SK-N-SH (cell line): ENCODE data around the gene NUMBL. TPM values are rescaled to one million over a fixed set of nuclear protein-coding genes. Genes with fewer than 3 reads are reported as not detected.

ENCODE experiments used
- CTCF ChIA-PET: fragments of 300-600, 350-600 bp; formaldehyde crosslinking; extraction: SDS; loops from one replicate; lab custom pipeline; 2021; lab: Yijun Ruan, JAX
- POLR2A ChIA-PET: fragments of 350-600 bp; sonication (Branson Sonifier 250); formaldehyde crosslinking; extraction: SDS; loops from one replicate; lab custom pipeline; 2020; ENCODE audit warnings: antibody characterized with exemption, inconsistent platforms; lab: Yijun Ruan, JAX
- DNase-seq: peaks from one replicate; pipeline ENCODE4 v3.0.0; 2012
- H2AFZ ChIP-seq: fragments of 200-600 bp; sonication (generic); 2 replicates; pipeline ENCODE4 v1.8.1; 2016; ENCODE audit warnings: antibody characterized with exemption, mild to moderate bottlenecking, low read depth
- H3F3A ChIP-seq: fragments of 200-600 bp; sonication (generic); replicated peaks from 2 replicates; pipeline ENCODE3; 2016; ENCODE audit warnings: antibody characterized with exemption, mild to moderate bottlenecking; ENCODE audit not compliant: insufficient read depth
- H3K27ac ChIP-seq, 2 experiments: fragments of 200-500 bp in 1 of 2; fragments of 200-600 bp in 1 of 2; sonication (Bioruptor generic) in 1 of 2; sonication (generic), shearing (Covaris generic) in 1 of 2; 2 replicates each; pipeline versions ENCODE4 v1.5.1 to v1.6.1; 2014 to 2016; ENCODE audit warnings: low read depth in 2 of 2, inconsistent platforms in 1 of 2, low read length in 1 of 2, mild to moderate bottlenecking in 1 of 2, mixed read lengths in 1 of 2
- H3K27me3 ChIP-seq: fragments of 200-600 bp; sonication (generic), shearing (Covaris generic); 2 replicates; pipeline ENCODE4 v1.6.1; 2016; ENCODE audit warnings: mixed run types; ENCODE audit not compliant: insufficient read depth
- H3K36me3 ChIP-seq, 2 experiments: fragments of 200-500 bp in 1 of 2; fragments of 200-600 bp in 1 of 2; sonication (Bioruptor generic) in 1 of 2; sonication (generic) in 1 of 2; replicated peaks in 1 of 2; 2 replicates each; pipeline versions ENCODE3 to v1.5.1; 2014 to 2016; ENCODE audit warnings: low read length in 1 of 2, mild to moderate bottlenecking in 1 of 2; ENCODE audit not compliant: insufficient read depth in 2 of 2, control insufficient read depth in 1 of 2
- H3K4me1 ChIP-seq, 2 experiments: fragments of 200-500 bp in 1 of 2; fragments of 200-600 bp in 1 of 2; sonication (Bioruptor generic) in 1 of 2; sonication (generic), shearing (Covaris generic) in 1 of 2; 2 replicates each; pipeline versions ENCODE4 v1.5.1 to v1.6.1; 2014 to 2016; ENCODE audit warnings: low read depth in 1 of 2, low read length in 1 of 2, mixed run types in 1 of 2; ENCODE audit not compliant: insufficient read depth in 2 of 2, control insufficient read depth in 1 of 2
- H3K4me2 ChIP-seq: fragments of 200-600 bp; sonication (generic), shearing (Covaris generic); 2 replicates; pipeline ENCODE4 v1.6.1; 2017; ENCODE audit warnings: mixed run types
- H3K4me3 ChIP-seq, 2 experiments: fragments of 200-500 bp in 1 of 2; fragments of 200-600 bp in 1 of 2; sonication (Bioruptor generic) in 1 of 2; sonication (generic), shearing (Covaris generic) in 1 of 2; 2 replicates each; pipeline versions ENCODE4 v1.5.1 to v1.8.1; 2014 to 2016; ENCODE audit warnings: low read depth in 2 of 2, inconsistent platforms in 1 of 2, low read length in 1 of 2, mild to moderate bottlenecking in 1 of 2, mixed read lengths in 1 of 2, moderate library complexity in 1 of 2
- H3K79me2 ChIP-seq: fragments of 200-600 bp; sonication (generic); 2 replicates; pipeline ENCODE4 v1.8.1; 2017; ENCODE audit warnings: mild to moderate bottlenecking; ENCODE audit not compliant: insufficient read depth
- H3K9ac ChIP-seq: fragments of 200-600 bp; sonication (generic); 2 replicates; pipeline ENCODE4 v1.6.1; 2017; ENCODE audit warnings: mixed run types
- H3K9me2 ChIP-seq: fragments of 200-600 bp; sonication (generic); 2 replicates; pipeline ENCODE4 v1.6.1; 2017; ENCODE audit warnings: mixed run types
- H3K9me3 ChIP-seq: fragments of 200-600 bp; sonication (generic); 2 replicates; pipeline ENCODE4 v1.6.1; 2017; ENCODE audit warnings: mixed run types, mild to moderate bottlenecking, moderate library complexity
- H4K20me1 ChIP-seq: fragments of 200-600 bp; sonication (generic); 2 replicates; pipeline ENCODE4 v1.6.1; 2017; ENCODE audit warnings: mild to moderate bottlenecking, mixed run types; ENCODE audit not compliant: insufficient read depth
- EP300 ChIP-seq, 2 experiments: IDR thresholded peaks; 2 replicates each; pipeline versions ENCODE4 v1.4.0 to v1.6.1; 2012; ENCODE audit warnings: borderline replicate concordance in 1 of 2, low read depth in 1 of 2, low read length in 1 of 2
- EZH2phosphoT487 ChIP-seq: fragments of 200-600 bp; sonication (generic); IDR thresholded peaks from 2 replicates; pipeline ENCODE4 v1.6.1; 2017; ENCODE audit warnings: low read depth, mixed run types, mild to moderate bottlenecking, antibody characterized with exemption, moderate library complexity, borderline replicate concordance
- GABPA ChIP-seq: IDR thresholded peaks from 2 replicates; pipeline ENCODE4 v1.4.0; 2012; ENCODE audit warnings: low read depth, mild to moderate bottlenecking
- GATA2 ChIP-seq: sonication (generic); formaldehyde crosslinking; IDR thresholded peaks from 2 replicates; pipeline ENCODE4 v1.5.0; 2020; ENCODE audit warnings: mild to moderate bottlenecking, missing genetic modification reagents
- MAX ChIP-seq: IDR thresholded peaks from 2 replicates; pipeline ENCODE4 v1.4.0; 2012; ENCODE audit warnings: low read depth
- MEF2A ChIP-seq: IDR thresholded peaks from 2 replicates; pipeline ENCODE4 v1.4.0; 2012; ENCODE audit warnings: low read depth, borderline replicate concordance
- MXI1 ChIP-seq: IDR thresholded peaks from 2 replicates; pipeline ENCODE4 v1.6.1; 2012; ENCODE audit warnings: mild to moderate bottlenecking, low read depth, low read length, improper control_type of control experiment
- PBX3 ChIP-seq: IDR thresholded peaks from 2 replicates; pipeline ENCODE4; 2012
- RAD21 ChIP-seq: IDR thresholded peaks from 2 replicates; pipeline ENCODE4 v1.6.1; 2012; ENCODE audit warnings: mild to moderate bottlenecking, low read length
- RCOR1 ChIP-seq: fragments of 150-350 bp; IDR thresholded peaks from 2 replicates; pipeline ENCODE4 v1.6.1; 2017; ENCODE audit warnings: antibody characterized with exemption, low read length
- SMC3 ChIP-seq: IDR thresholded peaks from 2 replicates; pipeline ENCODE4 v1.6.1; 2012; ENCODE audit warnings: low read depth, low read length, improper control_type of control experiment
- TAF1 ChIP-seq: IDR thresholded peaks from 2 replicates; pipeline ENCODE4 v1.6.1; 2012; ENCODE audit warnings: low read depth, mild to moderate bottlenecking, low read length, moderate library complexity, borderline replicate concordance
- TCF12 ChIP-seq: IDR thresholded peaks from 2 replicates; pipeline ENCODE4 v1.4.0; 2012
- YY1 ChIP-seq: IDR thresholded peaks from 2 replicates; pipeline ENCODE4 v1.4.0; 2012; ENCODE audit warnings: low read depth, mild to moderate bottlenecking
- ZBTB33 ChIP-seq: IDR thresholded peaks from 2 replicates; pipeline ENCODE4 v1.4.0; 2012; ENCODE audit warnings: low read depth, borderline replicate concordance
- WGBS: methylation state at CpG from one replicate; pipeline ENCODE4 v1.1.6; 2017; ENCODE audit warnings: low lambda C conversion rate; 5-methylcytosine and 5-hydroxymethylcytosine counted together
- polyA plus RNA-seq, 3 experiments: library from polyadenylated mRNA; depleted of rRNA; stranded (reverse); fragments of >200 nt; gene quantifications; 2 replicates each; pipeline ENCODE4 v1.2.3, GENCODE V29; 2012

NUMBL gene
- polyA plus RNA-seq, 1 of the 3 experiments (the other 2 are of a cell fraction), result 54.6 TPM

- Histone ChIP-seq H3K9me2 (no peaks in the 10 kb centered on the region), H2AFZ (no peak overlapping the region), H3K4me3 (no peak overlapping the region), H3F3A (no peaks in the 10 kb centered on the region), H3K27ac (no peak overlapping the region), H3K79me2 (no peaks in the 10 kb centered on the region), H3K4me2 (no peak overlapping the region), H4K20me1 (no peaks in the 10 kb centered on the region), H3K27me3 (no peaks in the 10 kb centered on the region), H3K9me3 (no peaks in the 10 kb centered on the region), H3K4me1 (no peaks in the 10 kb centered on the region), H3K9ac (no peak overlapping the region), H3K36me3 (peaks cover 34 to 44% of the 10 kb centered on the region in 2 experiments)
- DNase-seq, result no peak
- WGBS, result 91% methylated on average over 24 of the region's 24 CpGs
- TF ChIP-seq TCF12, result no peak
- no peak for TF ChIP-seq PBX3
- TF ChIP-seq RCOR1, result no peak
- no peak for TF ChIP-seq EP300 (IDR thresholded peaks at IDR 0.05; ENCODE audit: borderline replicate concordance in 1 of 2, low read depth in 1 of 2, low read length in 1 of 2)
- no peak for TF ChIP-seq ZBTB33
- no peak for TF ChIP-seq RAD21
- no peak for TF ChIP-seq TAF1
- no peak for TF ChIP-seq SMC3
- TF ChIP-seq MAX, result no peak
- TF ChIP-seq GATA2, result no peak
- TF ChIP-seq MEF2A, result no peak
- no peak for TF ChIP-seq EZH2phosphoT487
- TF ChIP-seq GABPA, result no peak
- TF ChIP-seq YY1, result no peak
- no peak for TF ChIP-seq MXI1
- CTCF ChIA-PET, result interaction anchor here (1.2 to 1.4 kb wide), 3 partner anchors 22 to 40 kb away, joined by 3 to 4 read pairs (median 3); no protein-coding TSS in a partner anchor
- POLR2A ChIA-PET, result no interaction called here
These were observed 12.7 kb upstream of the NUMBL start for GRCh38 chr19:40703029-40703755.
